ENCODE measurements around the gene TRIM13. TPM values are rescaled to one million over a fixed set of nuclear protein-coding genes. Genes with fewer than 3 reads are reported as not detected.

The TRIM13 gene
- total RNA-seq, 1 experiment from 2014 or later = 45.4 TPM

DNA sequence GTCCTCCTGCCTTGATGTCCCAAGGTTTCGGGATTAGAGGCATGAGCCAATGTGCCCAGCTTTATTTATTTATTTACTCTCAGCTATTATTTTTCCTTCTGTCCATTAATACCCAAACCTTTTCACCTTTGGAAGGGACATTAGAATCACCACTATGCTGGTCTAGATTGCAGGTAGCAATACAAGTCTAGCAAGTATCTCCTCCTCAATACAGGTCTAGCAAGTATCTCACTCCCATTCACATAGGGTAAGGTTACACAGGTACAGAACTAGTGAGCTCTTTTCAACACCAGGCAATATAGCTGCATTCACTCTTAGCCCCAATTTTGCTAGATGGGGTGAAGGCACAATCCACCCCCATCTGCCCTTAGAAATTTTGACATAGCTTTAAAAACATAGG, 43.3 kb upstream of the TRIM13 start:
- no peak overlapping the region for H2BK12ac ChIP-seq (ENCODE audit: insufficient read length, low read depth, low read length)
- no peak overlapping the region for H3K4me2 ChIP-seq (ENCODE audit: insufficient read depth, insufficient read length, low read length)
- Mint-ChIP-seq H3K9me3 (no peaks in the 10 kb centered on the region), H3K4me3 (no peak overlapping the region), H3K4me1 (no peaks in the 10 kb centered on the region), H3K27me3 (ENCODE audit: low read depth) (peaks cover 1% of the 10 kb centered on the region), H3K27ac (no peak overlapping the region), H3K36me3 (ENCODE audit: insufficient read depth in 1 of 3, low read depth in 3 of 3) (no peaks in the 10 kb centered on the region)
- H3K79me2 ChIP-seq (ENCODE audit: insufficient read depth, low read length) = no peaks in the 10 kb centered on the region
- H3K27ac ChIP-seq (ENCODE audit: insufficient read length, low read depth, low read length) = no peak overlapping the region
- no peaks in the 10 kb centered on the region for H4K20me1 ChIP-seq (ENCODE audit: control insufficient read depth, insufficient read depth, insufficient read length)
- no peaks in the 10 kb centered on the region for H3K9me3 ChIP-seq (ENCODE audit: control insufficient read depth, low read depth, low read length)
- H3K23ac ChIP-seq (ENCODE audit: insufficient read length, low read depth, low read length) = no peak overlapping the region
- H2BK5ac ChIP-seq (ENCODE audit: insufficient read length, low read length) = no peak overlapping the region
- no peak overlapping the region for H2AFZ ChIP-seq (ENCODE audit: low read length)
- no peak overlapping the region for H3K9ac ChIP-seq (ENCODE audit: extremely low read depth, insufficient read length, low read length)
- H3K79me1 ChIP-seq (ENCODE audit: insufficient read depth, low read depth, low read length, poor library complexity, severe bottlenecking) = no peaks in the 10 kb centered on the region
- H3K18ac ChIP-seq (ENCODE audit: insufficient read length, low read depth, low read length) = no peak overlapping the region
- no peaks in the 10 kb centered on the region for H3K4me1 ChIP-seq (ENCODE audit: insufficient read depth, low read length)
- H3T11ph ChIP-seq (ENCODE audit: low read length) = no peak overlapping the region
- no peak overlapping the region for H2BK120ac ChIP-seq (ENCODE audit: low read depth, low read length, poor library complexity, severe bottlenecking)
- WGBS (ENCODE audit: extremely low coverage, insufficient read length, low lambda C conversion rate) = no CpG with 5 or more reads among the region's 1 CpG
- H3K23me2 ChIP-seq (ENCODE audit: insufficient read length, low read depth, low read length, poor library complexity, severe bottlenecking) = no peaks in the 10 kb centered on the region
- H4K8ac ChIP-seq (replicated peaks; ENCODE audit: insufficient read length, low read depth, low read length) = no peak overlapping the region
- H3K14ac ChIP-seq (ENCODE audit: insufficient read depth, low read length) = no peak overlapping the region
- H2BK20ac ChIP-seq (ENCODE audit: low read depth, low read length, poor library complexity, severe bottlenecking) = no peak overlapping the region
- H4K5ac ChIP-seq (ENCODE audit: insufficient read length, low read depth, low read length) = no peak overlapping the region
- H2AK5ac ChIP-seq (ENCODE audit: insufficient read length, low read length) = no peak overlapping the region
- no peak overlapping the region for H3K4ac ChIP-seq (ENCODE audit: low read depth, low read length)
- H2BK15ac ChIP-seq (ENCODE audit: low read depth, low read length) = no peak overlapping the region
- H3K56ac ChIP-seq (ENCODE audit: insufficient read length, low read depth, low read length) = no peak overlapping the region
- H4K91ac ChIP-seq (ENCODE audit: insufficient read length, low read depth, low read length) = no peak overlapping the region
- TF ChIP-seq, protein P1, sequence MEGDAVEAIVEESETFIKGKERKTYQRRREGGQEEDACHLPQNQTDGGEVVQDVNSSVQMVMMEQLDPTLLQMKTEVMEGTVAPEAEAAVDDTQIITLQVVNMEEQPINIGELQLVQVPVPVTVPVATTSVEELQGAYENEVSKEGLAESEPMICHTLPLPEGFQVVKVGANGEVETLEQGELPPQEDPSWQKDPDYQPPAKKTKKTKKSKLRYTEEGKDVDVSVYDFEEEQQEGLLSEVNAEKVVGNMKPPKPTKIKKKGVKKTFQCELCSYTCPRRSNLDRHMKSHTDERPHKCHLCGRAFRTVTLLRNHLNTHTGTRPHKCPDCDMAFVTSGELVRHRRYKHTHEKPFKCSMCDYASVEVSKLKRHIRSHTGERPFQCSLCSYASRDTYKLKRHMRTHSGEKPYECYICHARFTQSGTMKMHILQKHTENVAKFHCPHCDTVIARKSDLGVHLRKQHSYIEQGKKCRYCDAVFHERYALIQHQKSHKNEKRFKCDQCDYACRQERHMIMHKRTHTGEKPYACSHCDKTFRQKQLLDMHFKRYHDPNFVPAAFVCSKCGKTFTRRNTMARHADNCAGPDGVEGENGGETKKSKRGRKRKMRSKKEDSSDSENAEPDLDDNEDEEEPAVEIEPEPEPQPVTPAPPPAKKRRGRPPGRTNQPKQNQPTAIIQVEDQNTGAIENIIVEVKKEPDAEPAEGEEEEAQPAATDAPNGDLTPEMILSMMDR (conservative IDR thresholded peaks at IDR 0.05) = no peak
- no peak for DNase-seq
- no peaks in the 10 kb centered on the region for H3K27me3 ChIP-seq (ENCODE audit: insufficient read depth, low read length)
